K562 (cell line): ENCODE results near the gene LRRC61. TPM values are rescaled to one million over a fixed set of nuclear protein-coding genes. Genes with fewer than 3 reads are reported as not detected.
A peak's percentile ranks its signal among the peaks of the same experiment; 100 is the strongest.
"Not testable (repeated sequence)": the region's sequence is repeated elsewhere in the genome, so short reads cannot be mapped to it uniquely, and the experiment has no call there.

Experiments
- ATAC-seq: fragments of 200-7000 bp; cut with Tn5 transposase; 3 replicates; pipeline ENCODE4 v1.9.1; 2020; ENCODE audit warnings: moderate library complexity
- BruUV-seq: library from RNA; stranded (reverse); fragments of 400-500 nt; replicated peaks from 2 replicates; lab custom pipeline; 2021; lab: Mats Ljungman, UMichigan
- CTCF ChIA-PET: fragments of 300-600 bp; formaldehyde crosslinking; extraction: SDS; loops from one replicate; lab custom pipeline; 2021; ENCODE audit warnings: low intra/inter-chr PET ratio; lab: Yijun Ruan, JAX
- POLR2A ChIA-PET: fragments of 300-600, 350-650 bp; sonication (Branson Sonifier 250); formaldehyde crosslinking; extraction: SDS; loops from one replicate; lab custom pipeline; 2021; ENCODE audit warnings: antibody characterized with exemption, inconsistent platforms; lab: Yijun Ruan, JAX
- DNase-seq, 4 experiments: peaks; one replicate each; pipeline versions ENCODE4 v3.0.0 to v3.0.0-alpha.2; 2011 to 2018; ENCODE audit warnings: low spot score in 3 of 4, mixed read lengths in 3 of 4; ENCODE audit errors: extremely low read depth in 1 of 4
- FAIRE-seq: peaks from 2 replicates; lab custom pipeline; 2011; peaks lifted over from hg19 to GRCh38; lab: Jason Lieb, UNC
- H2AFZ ChIP-seq: 2 replicates; pipeline ENCODE4 v1.6.0; 2011; ENCODE audit warnings: low read depth, low read length, control low read depth, inconsistent platforms
- H3K27ac ChIP-seq: fragments of 200-600 bp; 3 replicates; pipeline ENCODE4 v1.8.0; 2011; ENCODE audit warnings: low read depth, mild to moderate bottlenecking, control low read depth, inconsistent platforms, low read length, moderate library complexity, mixed read lengths; ENCODE audit errors: extremely low read depth
- H3K27me3 ChIP-seq, 2 experiments: fragments of 300-600 bp in 1 of 2; 2 replicates in 1 of 2; 3 replicates in 1 of 2; pipeline versions ENCODE4 v1.6.0 to v1.8.0; 2011; ENCODE audit warnings: inconsistent platforms in 2 of 2, low read length in 2 of 2, mild to moderate bottlenecking in 1 of 2, mixed read lengths in 1 of 2, moderate library complexity in 1 of 2; ENCODE audit not compliant: control insufficient read depth in 2 of 2, insufficient read depth in 2 of 2
- H3K36me3 ChIP-seq: fragments of 300-600 bp; 3 replicates; pipeline ENCODE4 v1.8.0; 2011; ENCODE audit warnings: mild to moderate bottlenecking, low read length, inconsistent platforms; ENCODE audit not compliant: control insufficient read depth, insufficient read depth
- H3K4me1 ChIP-seq, 2 experiments: fragments of 200-600 bp in 1 of 2; replicated peaks in 1 of 2; 2 replicates in 1 of 2; 3 replicates in 1 of 2; pipeline versions ENCODE4 v1.5.1 to v1.8.0; 2011; ENCODE audit warnings: inconsistent platforms in 2 of 2, low read length in 2 of 2, mild to moderate bottlenecking in 1 of 2, mixed read lengths in 1 of 2, moderate library complexity in 1 of 2; ENCODE audit not compliant: control insufficient read depth in 2 of 2, insufficient read depth in 2 of 2
- H3K4me2 ChIP-seq: 2 replicates; pipeline ENCODE4 v1.6.1; 2011; ENCODE audit warnings: low read length, control low read depth, inconsistent platforms, mixed read lengths; ENCODE audit not compliant: insufficient read depth
- H3K4me3 ChIP-seq: fragments of 200-600 bp; sonication (generic), shearing (Covaris generic); 2 replicates; pipeline ENCODE4 v1.5.1; 2016; ENCODE audit warnings: control low read depth, inconsistent platforms
- H3K79me2 ChIP-seq: fragments of 200-600 bp; 3 replicates; pipeline ENCODE4 v1.8.0; 2011; ENCODE audit warnings: low read length, inconsistent platforms; ENCODE audit not compliant: control insufficient read depth, insufficient read depth
- H3K9ac ChIP-seq, 2 experiments: 2 replicates each; pipeline versions ENCODE4 v1.6.0 to v1.6.1; 2011; ENCODE audit warnings: low read depth in 2 of 2, low read length in 2 of 2, control low read depth in 1 of 2, inconsistent platforms in 1 of 2, mild to moderate bottlenecking in 1 of 2, mixed read lengths in 1 of 2; ENCODE audit not compliant: insufficient read depth in 1 of 2
- H3K9me1 ChIP-seq: one replicate; pipeline ENCODE4 v1.6.0; 2011; ENCODE audit warnings: inconsistent platforms, mild to moderate bottlenecking, low read length, moderate library complexity; ENCODE audit not compliant: control insufficient read depth, insufficient read depth
- H3K9me3 ChIP-seq: replicated peaks from 2 replicates; pipeline ENCODE4 v1.5.1; 2011; ENCODE audit warnings: low read depth, low read length, inconsistent platforms; ENCODE audit not compliant: control insufficient read depth, insufficient read depth
- H4K20me1 ChIP-seq: replicated peaks from 2 replicates; pipeline ENCODE4 v1.6.1; 2011; ENCODE audit warnings: low read length, inconsistent platforms, mixed read lengths; ENCODE audit not compliant: control insufficient read depth, insufficient read depth
- EHMT2 ChIP-seq: fragments of 450-650 bp; IDR thresholded peaks from 2 replicates; pipeline ENCODE4 v1.6.1; 2018; ENCODE audit warnings: antibody characterized with exemption
- JUND ChIP-seq, 2 experiments: IDR thresholded peaks; 2 replicates in 1 of 2; 3 replicates in 1 of 2; pipeline ENCODE4 v1.6.1; 2011; ENCODE audit warnings: borderline replicate concordance in 2 of 2, low read depth in 2 of 2, low read length in 2 of 2, improper control_type of control experiment in 1 of 2, missing biosample characterization in 1 of 2, missing genetic modification characterization in 1 of 2, missing genetic modification reagents in 1 of 2
- SRF ChIP-seq, 2 experiments: fragments of 250-450, 450-650 bp in 1 of 2; sonication (Bioruptor Pico) in 1 of 2; sonication (generic) in 1 of 2; formaldehyde crosslinking; IDR thresholded peaks; 2 replicates each; pipeline versions ENCODE4 v1.5.0 to v1.5.1; 2020 to 2022; ENCODE audit warnings: mild to moderate bottlenecking in 1 of 2, missing genetic modification reagents in 1 of 2
- TEAD2 ChIP-seq: fragments of 450-650 bp; IDR thresholded peaks from 2 replicates; pipeline ENCODE4 v1.6.1; 2016; ENCODE audit warnings: missing genetic modification characterization, control low read depth, missing compliant biosample characterization
- TRIM24 ChIP-seq, 2 experiments: fragments of 450-650 bp; IDR thresholded peaks; 2 replicates each; pipeline ENCODE4 v1.6.1; 2016
- TRIM28 ChIP-seq: fragments of 450-650 bp; IDR thresholded peaks from 2 replicates; pipeline ENCODE4 v1.6.1; 2017
- ZBTB17 ChIP-seq: fragments of 450-650 bp; formaldehyde crosslinking; IDR thresholded peaks from 2 replicates; pipeline ENCODE4 v1.4.0; 2020; ENCODE audit warnings: mild to moderate bottlenecking
- ZNF197 ChIP-seq: fragments of 200-800 bp; sonication (Bioruptor generic); IDR thresholded peaks from 2 replicates; pipeline ENCODE4 v1.6.1; 2016; ENCODE audit warnings: low read depth, missing genetic modification characterization, missing compliant biosample characterization
- ZNF79 ChIP-seq: fragments of 250-450 bp; sonication (Bioruptor Pico); IDR thresholded peaks from 2 replicates; pipeline ENCODE4 v1.4.0; 2020; ENCODE audit warnings: low read depth, mild to moderate bottlenecking, moderate library complexity
- WGBS: fragments of 100-300 bp; shearing (Covaris generic); methylation state at CpG from one replicate; pipeline ENCODE4 v1.1.6; 2016; ENCODE audit warnings: low coverage, mixed read lengths; ENCODE audit not compliant: insufficient coverage; ENCODE audit errors: missing lambda C conversion rate; 5-methylcytosine and 5-hydroxymethylcytosine counted together
- in situ Hi-C: fragments of 300-500 bp; cut with MboI; formaldehyde crosslinking; loops from 4 replicates; pipeline ENCODE4 v1.15.0; 2018; ENCODE audit warnings: inconsistent platforms, mixed read lengths
- intact Hi-C: fragments of 100-400 bp; cut with micrococcal nuclease; formaldehyde crosslinking; loops from 2 replicates; pipeline ENCODE4 v1.14.2; 2022
- polyA plus RNA-seq, 8 experiments: library from polyadenylated mRNA; depleted of rRNA in 4 of 8; stranded (reverse) in 5 of 8; unstranded in 3 of 8; fragments of >200 nt; fragmentation: Nextera tagmentation in 2 of 8; fragmentation: Illumina TruSeq in 1 of 8; extraction: Ambion mirVana in 2 of 8; extraction: Trizol in 1 of 8; gene quantifications; 2 replicates each; pipeline versions ENCODE4 v1.2.1 to v1.2.3, GENCODE V29; 2011 to 2014; ENCODE audit warnings: inconsistent platforms in 1 of 8, missing spikeins in 1 of 8
- total RNA-seq, 7 experiments: library from RNA; depleted of rRNA in 6 of 7; stranded (reverse); fragments of >200 nt in 6 of 7; fragmentation: Illumina TruSeq in 2 of 7; extraction: Trizol in 2 of 7; gene quantifications; 2 replicates each; pipeline versions ENCODE4 v1.2.1 to v1.2.3, GENCODE V29; 2011 to 2021; ENCODE audit warnings: low replicate concordance in 1 of 7
- TF ChIP-seq, protein P1 (sequence below): fragments of 450-650 bp; formaldehyde crosslinking; IDR thresholded peaks from 2 replicates; pipeline ENCODE4 v1.4.0; 2022; ENCODE audit warnings: missing genetic modification characterization
- TF ChIP-seq, protein P2 (sequence below): fragments of 450-650 bp; IDR thresholded peaks from 2 replicates; pipeline ENCODE4 v1.6.1; 2016; ENCODE audit warnings: low read depth

The LRRC61 gene
- total and polyA plus RNA-seq, 9 of the 15 experiments (the other 6 are each of a cell fraction or from before 2014, with no cell fraction given), result 1.3 to 55.2 (median 35.2) TPM

DNA sequence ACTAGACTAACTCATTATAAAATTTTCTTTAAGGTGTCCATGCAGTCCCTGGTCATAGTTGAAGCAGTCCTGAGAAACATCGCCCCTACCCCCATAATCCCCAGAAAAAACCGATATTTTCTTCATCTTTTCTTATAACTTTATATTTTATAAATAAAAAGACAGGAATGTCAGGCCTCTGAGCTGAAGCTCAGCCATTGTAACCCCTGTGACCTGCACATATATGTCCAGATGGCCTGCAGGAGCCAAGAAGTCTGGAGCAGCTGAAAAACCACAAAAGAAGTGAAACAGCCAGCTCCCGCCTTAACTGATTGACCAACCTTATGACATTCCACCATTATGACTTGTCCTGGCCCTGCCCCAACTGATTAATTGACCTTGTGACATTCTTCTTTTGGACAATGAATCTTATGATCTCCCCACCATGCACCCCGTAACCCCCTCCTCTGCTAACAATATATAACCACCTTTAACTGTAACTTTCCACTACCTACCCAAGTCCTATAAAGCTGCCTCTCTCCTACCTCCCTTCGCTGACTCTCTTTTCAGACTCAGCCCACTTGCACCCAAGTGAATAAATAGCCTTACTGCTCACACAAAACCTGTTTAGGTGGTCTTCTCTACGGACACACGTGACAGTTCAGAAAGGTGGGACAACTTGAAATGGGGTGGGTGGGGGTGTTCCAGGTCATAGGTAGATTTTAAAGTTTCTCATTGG is 10.3 kb upstream of the LRRC61 start:
- CTCF ChIA-PET, BruUV-seq, H3K9me3 ChIP-seq, H4K20me1 ChIP-seq, H3K9me1 ChIP-seq, in situ Hi-C loops, H3K36me3 ChIP-seq, H3K27me3 ChIP-seq: not testable (repeated sequence)
- Histone ChIP-seq H3K27ac (peak overlapping the region; percentile 88), H2AFZ (peak overlapping the region; percentile 49), H3K9ac (peak overlapping the region; percentile 35 to 55; a peak in 3 of 4 replicates), H3K4me2 (peak overlapping the region; percentile 83), H3K4me3 (0 out of 2 replicates have a peak overlapping the region, but pooled peaks have one; percentile 3), H3K4me1 (peaks cover 35 to 61% of the 10 kb centered on the region in 2 experiments), H3K79me2 (peaks cover 39% of the 10 kb centered on the region)
- WGBS, result 10% methylated on average over 7 of the region's 7 CpGs
- POLR2A ChIA-PET, result interaction anchor here (0.6 to 3.6 kb wide), 9 partner anchors 11 to 939 kb away, joined by 3 to 35 read pairs (median 4); partner anchors contain the start of genes ACTR3C, LRRC61 and REPIN1
- peak; percentile 50 to 90 (median 60) for DNase-seq
- ATAC-seq, result peak; percentile 54
- intact Hi-C loops, result loop anchor here (1.0 to 10.0 kb wide), 3 partner anchors 9 to 772 kb away; partner anchors contain the start of genes AGAP3, FASTK, NOS3 and TMUB1
- FAIRE-seq, result peak; percentile 78
- TF ChIP-seq, protein P1, sequence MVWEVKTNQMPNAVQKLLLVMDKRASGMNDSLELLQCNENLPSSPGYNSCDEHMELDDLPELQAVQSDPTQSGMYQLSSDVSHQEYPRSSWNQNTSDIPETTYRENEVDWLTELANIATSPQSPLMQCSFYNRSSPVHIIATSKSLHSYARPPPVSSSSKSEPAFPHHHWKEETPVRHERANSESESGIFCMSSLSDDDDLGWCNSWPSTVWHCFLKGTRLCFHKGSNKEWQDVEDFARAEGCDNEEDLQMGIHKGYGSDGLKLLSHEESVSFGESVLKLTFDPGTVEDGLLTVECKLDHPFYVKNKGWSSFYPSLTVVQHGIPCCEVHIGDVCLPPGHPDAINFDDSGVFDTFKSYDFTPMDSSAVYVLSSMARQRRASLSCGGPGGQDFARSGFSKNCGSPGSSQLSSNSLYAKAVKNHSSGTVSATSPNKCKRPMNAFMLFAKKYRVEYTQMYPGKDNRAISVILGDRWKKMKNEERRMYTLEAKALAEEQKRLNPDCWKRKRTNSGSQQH, result peak; percentile 55; the same call in 1 of the 2 replicates
- TF ChIP-seq SRF (CRISPR knock-in tag; IDR thresholded peaks at IDR 0.05) (peak; percentile 32 to 45; a peak in 1 of 4 replicates), ZNF197 (CRISPR knock-in tag) (peak; percentile 73), ZNF79 (peak; percentile 89), EHMT2 (peak; percentile 86), TRIM28 (peak; percentile 54; the same call in 1 of the 2 replicates), TRIM24 (IDR thresholded peaks at IDR 0.05) (peak; percentile 24 to 66; a peak in 3 of 4 replicates), ZBTB17 (CRISPR knock-in tag) (peak; percentile 85), TEAD2 (tag) (peak; percentile 58; the same call in 1 of the 2 replicates), JUND (IDR thresholded peaks at IDR 0.05; ENCODE audit: borderline replicate concordance, low read depth, low read length) (peak; percentile 76), JUND (tag; IDR thresholded peaks at IDR 0.05; ENCODE audit: borderline replicate concordance, low read depth, low read length) (peak; percentile 70; the same call in 2 of the 3 replicates)
- TF ChIP-seq, protein P2, sequence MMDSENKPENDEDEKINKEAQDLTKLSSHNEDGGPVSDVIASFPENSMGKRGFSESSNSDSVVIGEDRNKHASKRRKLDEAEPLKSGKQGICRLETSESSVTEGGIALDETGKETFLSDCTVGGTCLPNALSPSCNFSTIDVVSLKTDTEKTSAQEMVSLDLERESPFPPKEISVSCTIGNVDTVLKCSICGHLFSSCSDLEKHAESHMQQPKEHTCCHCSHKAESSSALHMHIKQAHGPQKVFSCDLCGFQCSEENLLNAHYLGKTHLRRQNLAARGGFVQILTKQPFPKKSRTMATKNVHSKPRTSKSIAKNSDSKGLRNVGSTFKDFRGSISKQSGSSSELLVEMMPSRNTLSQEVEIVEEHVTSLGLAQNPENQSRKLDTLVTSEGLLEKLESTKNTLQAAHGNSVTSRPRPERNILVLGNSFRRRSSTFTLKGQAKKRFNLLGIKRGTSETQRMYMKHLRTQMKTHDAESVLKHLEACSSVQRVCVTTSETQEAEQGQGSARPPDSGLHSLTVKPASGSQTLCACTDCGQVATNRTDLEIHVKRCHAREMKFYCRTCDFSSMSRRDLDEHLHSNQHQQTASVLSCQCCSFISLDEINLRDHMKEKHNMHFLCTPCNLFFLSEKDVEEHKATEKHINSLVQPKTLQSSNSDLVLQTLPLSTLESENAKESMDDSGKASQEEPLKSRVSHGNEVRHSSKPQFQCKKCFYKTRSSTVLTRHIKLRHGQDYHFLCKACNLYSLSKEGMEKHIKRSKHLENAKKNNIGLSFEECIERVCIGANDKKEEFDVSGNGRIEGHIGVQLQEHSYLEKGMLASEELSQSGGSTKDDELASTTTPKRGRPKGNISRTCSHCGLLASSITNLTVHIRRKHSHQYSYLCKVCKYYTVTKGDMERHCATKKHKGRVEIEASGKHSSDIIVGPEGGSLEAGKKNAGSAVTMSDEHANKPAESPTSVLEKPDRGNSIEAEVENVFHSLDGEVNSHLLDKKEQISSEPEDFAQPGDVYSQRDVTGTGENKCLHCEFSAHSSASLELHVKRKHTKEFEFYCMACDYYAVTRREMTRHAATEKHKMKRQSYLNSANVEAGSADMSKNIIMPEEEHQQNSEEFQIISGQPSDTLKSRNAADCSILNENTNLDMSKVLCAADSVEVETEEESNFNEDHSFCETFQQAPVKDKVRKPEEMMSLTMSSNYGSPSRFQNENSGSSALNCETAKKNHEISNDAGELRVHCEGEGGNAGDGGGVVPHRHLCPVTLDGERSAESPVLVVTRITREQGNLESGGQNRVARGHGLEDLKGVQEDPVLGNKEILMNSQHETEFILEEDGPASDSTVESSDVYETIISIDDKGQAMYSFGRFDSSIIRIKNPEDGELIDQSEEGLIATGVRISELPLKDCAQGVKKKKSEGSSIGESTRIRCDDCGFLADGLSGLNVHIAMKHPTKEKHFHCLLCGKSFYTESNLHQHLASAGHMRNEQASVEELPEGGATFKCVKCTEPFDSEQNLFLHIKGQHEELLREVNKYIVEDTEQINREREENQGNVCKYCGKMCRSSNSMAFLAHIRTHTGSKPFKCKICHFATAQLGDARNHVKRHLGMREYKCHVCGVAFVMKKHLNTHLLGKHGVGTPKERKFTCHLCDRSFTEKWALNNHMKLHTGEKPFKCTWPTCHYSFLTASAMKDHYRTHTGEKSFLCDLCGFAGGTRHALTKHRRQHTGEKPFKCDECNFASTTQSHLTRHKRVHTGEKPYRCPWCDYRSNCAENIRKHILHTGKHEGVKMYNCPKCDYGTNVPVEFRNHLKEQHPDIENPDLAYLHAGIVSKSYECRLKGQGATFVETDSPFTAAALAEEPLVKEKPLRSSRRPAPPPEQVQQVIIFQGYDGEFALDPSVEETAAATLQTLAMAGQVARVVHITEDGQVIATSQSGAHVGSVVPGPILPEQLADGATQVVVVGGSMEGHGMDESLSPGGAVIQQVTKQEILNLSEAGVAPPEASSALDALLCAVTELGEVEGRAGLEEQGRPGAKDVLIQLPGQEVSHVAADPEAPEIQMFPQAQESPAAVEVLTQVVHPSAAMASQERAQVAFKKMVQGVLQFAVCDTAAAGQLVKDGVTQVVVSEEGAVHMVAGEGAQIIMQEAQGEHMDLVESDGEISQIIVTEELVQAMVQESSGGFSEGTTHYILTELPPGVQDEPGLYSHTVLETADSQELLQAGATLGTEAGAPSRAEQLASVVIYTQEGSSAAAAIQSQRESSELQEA, result peak; percentile 51; the same call in 1 of the 2 replicates
